Loucy (cell line): ENCODE measurements around the gene ZCCHC14.

ENCODE experiments used
- H2AFZ ChIP-seq: fragments of 200-600 bp; sonication (generic); 2 replicates; pipeline ENCODE4 v1.6.0; 2016; ENCODE audit warnings: antibody characterized with exemption, mild to moderate bottlenecking, low read length, moderate library complexity
- H3F3A ChIP-seq: fragments of 200-600 bp; 2 replicates; pipeline ENCODE4 v1.6.0; 2016; ENCODE audit warnings: antibody characterized with exemption, low read depth, mild to moderate bottlenecking
- H3K27me3 ChIP-seq: fragments of 200-600 bp; sonication (generic); 2 replicates; pipeline ENCODE4 v1.6.1; 2014; ENCODE audit warnings: low read length, mild to moderate bottlenecking; ENCODE audit not compliant: insufficient read depth, poor library complexity, severe bottlenecking
- H3K36me3 ChIP-seq: fragments of 200-600 bp; sonication (generic); 2 replicates; pipeline ENCODE4 v1.6.1; 2016; ENCODE audit warnings: low read length; ENCODE audit not compliant: insufficient read depth
- H3K4me1 ChIP-seq: fragments of 200-600 bp; sonication (generic); 2 replicates; pipeline ENCODE4 v1.5.1; 2014; ENCODE audit warnings: low read length, mild to moderate bottlenecking; ENCODE audit not compliant: insufficient read depth, poor library complexity, severe bottlenecking
- H3K4me2 ChIP-seq: fragments of 200-600 bp; sonication (generic); 2 replicates; pipeline ENCODE4 v1.6.0; 2014; ENCODE audit warnings: antibody characterized with exemption, low read length, low read depth, mild to moderate bottlenecking; ENCODE audit not compliant: poor library complexity, severe bottlenecking
- H3K4me3 ChIP-seq: fragments of 200-600 bp; sonication (generic); 2 replicates; pipeline ENCODE4 v1.5.1; 2014; ENCODE audit warnings: low read length, mild to moderate bottlenecking, mixed read lengths; ENCODE audit not compliant: poor library complexity, severe bottlenecking
- H3K79me2 ChIP-seq: fragments of 200-600 bp; sonication (generic); 2 replicates; pipeline ENCODE4 v1.6.1; 2014; ENCODE audit warnings: low read length; ENCODE audit not compliant: insufficient read depth
- H3K9ac ChIP-seq: fragments of 200-600 bp; sonication (generic); 2 replicates; pipeline ENCODE4 v1.6.0; 2014; ENCODE audit warnings: mild to moderate bottlenecking, low read depth, low read length, moderate library complexity; ENCODE audit not compliant: poor library complexity, severe bottlenecking
- H3K9me2 ChIP-seq: fragments of 200-600 bp; sonication (generic); replicated peaks from 2 replicates; pipeline ENCODE4 v1.6.1; 2016; ENCODE audit warnings: low read depth, low read length, mixed read lengths
- H3K9me3 ChIP-seq: fragments of 200-600 bp; sonication (generic); 2 replicates; pipeline ENCODE4 v1.6.1; 2014; ENCODE audit warnings: mild to moderate bottlenecking, antibody characterized with exemption, low read length, low read depth; ENCODE audit not compliant: insufficient read depth
- H4K20me1 ChIP-seq: fragments of 200-600 bp; sonication (generic); 2 replicates; pipeline ENCODE4 v1.6.0; 2014; ENCODE audit warnings: antibody characterized with exemption, low read length, mild to moderate bottlenecking; ENCODE audit not compliant: insufficient read depth, poor library complexity, severe bottlenecking
- CTCF ChIP-seq: fragments of 200-600 bp; sonication (generic); conservative IDR thresholded peaks from 2 replicates; pipeline ENCODE4 v1.5.1; 2014; ENCODE audit warnings: mild to moderate bottlenecking, antibody characterized with exemption, low read length
- EZH2phosphoT487 ChIP-seq: fragments of 200-600 bp; IDR thresholded peaks from 2 replicates; pipeline ENCODE4 v1.6.1; 2018; ENCODE audit warnings: antibody characterized with exemption, mild to moderate bottlenecking, moderate library complexity, borderline replicate concordance

Gene ZCCHC14

GRCh38 chr16:87369117-87369765 is 123.6 kb downstream of the ZCCHC14 start:
- Histone ChIP-seq H3K4me2 (no peak overlapping the region), H3K27me3 (no peaks in the 10 kb centered on the region), H3K9me3 (no peaks in the 10 kb centered on the region), H4K20me1 (no peaks in the 10 kb centered on the region), H3K4me1 (peaks cover 11% of the 10 kb centered on the region), H3K9me2 (no peaks in the 10 kb centered on the region), H3F3A (no peaks in the 10 kb centered on the region), H2AFZ (no peak overlapping the region), H3K4me3 (no peak overlapping the region), H3K36me3 (no peaks in the 10 kb centered on the region), H3K9ac (no peak overlapping the region), H3K79me2 (peaks cover 45% of the 10 kb centered on the region; the same call in 1 of the 2 replicates)
- TF ChIP-seq EZH2phosphoT487 (no peak), CTCF (no peak)

GRCh38 chr16:87368029-87368770 is 124.6 kb downstream of the ZCCHC14 start:
- H3K79me2 ChIP-seq = peaks cover 37% of the 10 kb centered on the region; the same call in 1 of the 2 replicates
- no peaks in the 10 kb centered on the region for H3K27me3 ChIP-seq
- H3K9ac ChIP-seq = no peak overlapping the region
- no peaks in the 10 kb centered on the region for H3F3A ChIP-seq
- no peak overlapping the region for H3K4me2 ChIP-seq
- H2AFZ ChIP-seq = no peak overlapping the region
- peaks cover 5% of the 10 kb centered on the region; the same call in 1 of the 2 replicates for H3K36me3 ChIP-seq
- H3K9me3 ChIP-seq = no peaks in the 10 kb centered on the region
- no peaks in the 10 kb centered on the region for H3K9me2 ChIP-seq
- no peaks in the 10 kb centered on the region for H4K20me1 ChIP-seq
- no peak overlapping the region for H3K4me3 ChIP-seq
- no peak for TF ChIP-seq EZH2phosphoT487
- no peak for TF ChIP-seq CTCF
- H3K4me1 ChIP-seq = peaks cover 11% of the 10 kb centered on the region

GRCh38 chr16:87367529-87367928 is 125.3 kb downstream of the ZCCHC14 start:
- no peaks in the 10 kb centered on the region for H3K9me2 ChIP-seq
- no peaks in the 10 kb centered on the region for H4K20me1 ChIP-seq

More at GRCh38 chr16:87367529-87367928, 125.3 kb downstream of the ZCCHC14 start:
- peaks cover 36% of the 10 kb centered on the region; the same call in 1 of the 2 replicates for H3K79me2 ChIP-seq
- no peak overlapping the region for H3K4me3 ChIP-seq
- no peaks in the 10 kb centered on the region for H3F3A ChIP-seq
- H2AFZ ChIP-seq = no peak overlapping the region
- H3K4me1 ChIP-seq = peaks cover 11% of the 10 kb centered on the region
- H3K27me3 ChIP-seq = no peaks in the 10 kb centered on the region
- peak overlapping the region; percentile 1 for H3K4me2 ChIP-seq
- no peak for TF ChIP-seq EZH2phosphoT487
- TF ChIP-seq CTCF = no peak
- H3K9me3 ChIP-seq = no peaks in the 10 kb centered on the region
- H3K9ac ChIP-seq = no peak overlapping the region
- peaks cover 7% of the 10 kb centered on the region; the same call in 1 of the 2 replicates for H3K36me3 ChIP-seq
